HPDE6-E6E7 (cell line): ENCODE results near the gene VPS37B.
"Not testable (repeated sequence)": the region's sequence is repeated elsewhere in the genome, so short reads cannot be mapped to it uniquely, and the experiment has no call there.

ENCODE experiments used
- DNase-seq: peaks from one replicate; pipeline ENCODE4 v3.0.0; 2011; ENCODE audit warnings: missing footprints; ENCODE audit errors: extremely low spot score

The VPS37B gene, protein sequence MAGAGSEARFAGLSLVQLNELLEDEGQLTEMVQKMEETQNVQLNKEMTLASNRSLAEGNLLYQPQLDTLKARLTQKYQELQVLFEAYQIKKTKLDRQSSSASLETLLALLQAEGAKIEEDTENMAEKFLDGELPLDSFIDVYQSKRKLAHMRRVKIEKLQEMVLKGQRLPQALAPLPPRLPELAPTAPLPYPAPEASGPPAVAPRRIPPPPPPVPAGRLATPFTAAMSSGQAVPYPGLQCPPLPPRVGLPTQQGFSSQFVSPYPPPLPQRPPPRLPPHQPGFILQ

DNA sequence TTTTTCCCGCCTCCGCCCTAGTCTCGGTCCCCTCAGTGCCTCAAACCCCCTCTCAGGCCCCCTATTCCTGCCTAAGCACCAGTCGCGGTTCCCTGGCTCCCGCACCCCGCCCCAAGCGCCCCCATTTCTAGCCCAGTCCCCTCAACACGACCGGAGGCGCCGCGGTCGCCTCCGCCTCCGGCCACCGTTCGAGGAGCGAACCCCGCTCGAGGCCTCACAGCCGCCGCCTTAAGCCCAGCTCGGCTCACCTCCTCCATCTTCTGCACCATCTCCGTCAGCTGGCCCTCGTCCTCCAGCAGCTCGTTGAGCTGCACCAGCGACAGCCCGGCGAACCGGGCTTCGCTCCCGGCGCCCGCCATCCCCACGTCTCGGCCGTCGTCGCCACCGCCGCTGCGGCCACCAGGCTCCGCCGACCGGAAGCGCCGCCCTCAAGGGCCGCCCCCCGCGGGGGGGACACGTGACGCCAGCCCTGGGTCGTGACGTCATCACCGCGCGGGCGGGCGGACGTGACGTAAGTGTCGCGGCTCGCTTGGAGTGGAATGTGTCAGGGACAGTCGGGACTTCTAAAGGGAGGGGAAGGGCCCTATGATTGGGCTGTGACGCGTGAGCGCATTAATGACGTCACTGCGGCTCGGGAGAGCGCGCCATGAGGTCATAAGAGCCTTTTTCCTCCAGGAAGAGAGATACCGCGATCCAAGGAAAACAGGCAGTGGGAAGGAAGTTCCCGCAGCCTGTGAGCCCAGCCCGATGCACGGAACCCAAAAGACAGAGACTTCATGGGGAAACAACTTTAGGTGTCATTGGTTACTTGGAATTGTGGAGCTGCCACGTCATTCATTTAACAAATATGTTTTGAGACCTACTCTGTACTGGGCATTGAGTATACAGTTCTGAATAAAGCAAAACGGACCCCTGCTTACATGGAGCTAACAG lies at the start of gene VPS37B:
VPS37B (minus strand) TSS at position 421 of the 933 bp plus-strand sequence; CDS start at position 359, 62 bp downstream.
- DNase-seq = no peak

DNA sequence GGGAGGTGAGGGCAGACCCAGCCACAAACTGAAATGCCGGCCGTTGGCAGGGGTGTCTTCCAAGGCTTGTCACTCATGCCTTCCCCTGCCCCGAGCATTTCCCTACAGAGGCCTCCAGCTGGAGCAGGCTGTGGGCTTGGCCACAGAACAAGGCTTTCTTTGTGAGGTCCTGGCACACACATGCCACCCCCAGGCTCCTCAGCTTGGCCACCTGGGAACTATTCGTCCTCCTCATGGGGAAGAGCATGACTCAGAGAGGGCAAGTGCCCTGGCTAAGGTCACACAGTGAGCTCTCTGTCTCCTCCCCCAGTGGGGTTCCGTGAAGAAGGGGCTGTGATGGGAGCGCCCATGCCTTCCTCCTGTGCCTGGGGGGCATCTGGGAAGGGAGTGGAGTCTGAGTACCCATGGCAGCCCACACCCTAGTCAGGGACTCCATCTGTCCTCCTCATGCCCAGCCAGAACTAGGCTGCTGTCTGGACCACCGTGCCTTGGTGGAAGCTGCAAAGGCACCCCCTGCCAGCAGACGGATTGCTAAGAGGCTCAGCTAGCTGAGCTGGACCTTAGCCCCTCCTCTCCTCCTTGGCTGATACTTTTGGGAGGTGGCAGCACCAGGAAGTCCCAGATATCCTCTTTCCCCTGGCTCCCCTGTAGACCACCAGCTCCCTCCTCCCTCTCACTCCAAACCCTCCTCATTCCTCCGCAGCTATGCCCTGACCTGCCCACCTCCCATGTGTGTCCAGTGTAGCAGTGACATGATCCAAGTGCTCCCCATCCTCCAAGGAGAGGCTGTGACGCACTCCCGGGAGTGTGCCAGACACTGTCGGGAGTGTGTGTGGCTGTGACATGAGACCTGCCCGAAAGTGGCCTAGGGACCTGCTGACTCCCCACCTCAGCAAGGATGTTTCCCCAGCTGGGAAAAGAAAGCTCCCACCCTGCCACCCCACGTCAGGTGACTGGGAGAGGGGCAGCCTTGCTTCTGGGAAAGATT lies 49.0 kb upstream of the VPS37B start:
- DNase-seq = no peak

DNA sequence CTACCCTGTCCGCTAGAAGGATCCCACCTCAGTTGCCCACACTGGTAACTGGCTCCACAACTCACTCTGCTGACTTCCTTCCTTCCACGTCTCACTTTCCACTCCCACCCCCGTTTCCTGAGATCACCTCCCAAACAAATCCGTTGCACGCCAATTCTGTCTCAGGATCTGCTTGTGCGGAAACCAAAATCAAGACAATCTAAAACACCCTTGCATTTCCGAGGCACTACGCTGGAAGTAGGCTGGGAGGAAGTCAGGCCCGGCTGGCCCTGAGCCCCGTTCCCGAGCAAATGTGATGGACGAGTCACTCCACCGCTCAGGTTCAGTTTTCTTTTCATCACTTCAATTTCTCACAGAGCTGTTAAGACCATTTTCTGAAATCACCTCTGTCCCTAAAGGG lies 47.3 kb upstream of the VPS37B start:
- no peak for DNase-seq

DNA sequence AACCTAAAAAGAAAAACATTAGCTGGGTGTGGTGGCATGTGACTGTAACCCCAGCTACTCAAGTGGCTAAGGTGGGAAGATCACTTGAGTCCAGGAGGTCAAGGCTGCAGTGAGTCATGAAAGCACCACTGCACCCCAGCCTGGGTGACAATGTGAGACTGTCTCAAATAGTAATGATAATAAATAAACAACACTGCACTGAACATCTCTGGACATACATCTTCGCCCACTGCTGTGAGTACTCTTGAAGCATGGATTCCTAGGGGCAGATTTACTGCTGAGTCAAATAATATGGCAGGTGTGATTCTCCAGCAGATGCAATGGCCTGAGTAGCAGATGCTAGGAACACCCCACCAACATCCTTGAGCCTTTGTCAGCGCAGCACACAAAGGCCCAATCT lies 46.7 kb upstream of the VPS37B start:
- no peak for DNase-seq

DNA sequence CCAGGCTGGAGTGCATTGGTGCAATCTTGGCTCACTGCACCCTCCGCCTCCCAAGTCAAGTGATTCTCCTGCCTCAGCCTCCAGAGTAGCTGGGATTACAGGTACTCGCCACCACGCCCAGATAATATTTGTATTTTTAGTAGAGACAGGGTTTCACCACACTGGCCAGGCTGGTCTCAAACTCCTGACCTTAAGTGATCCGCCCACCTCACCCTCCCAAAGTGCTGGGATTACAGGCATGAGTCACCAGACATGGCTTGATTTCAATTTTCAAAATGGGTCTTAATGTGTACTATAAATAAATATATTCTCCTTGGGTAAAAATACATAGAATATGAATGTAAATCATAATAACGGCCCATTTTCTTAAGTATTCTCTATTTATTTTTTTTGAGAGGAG lies 45.4 kb upstream of the VPS37B start:
- not testable (repeated sequence) for DNase-seq

DNA sequence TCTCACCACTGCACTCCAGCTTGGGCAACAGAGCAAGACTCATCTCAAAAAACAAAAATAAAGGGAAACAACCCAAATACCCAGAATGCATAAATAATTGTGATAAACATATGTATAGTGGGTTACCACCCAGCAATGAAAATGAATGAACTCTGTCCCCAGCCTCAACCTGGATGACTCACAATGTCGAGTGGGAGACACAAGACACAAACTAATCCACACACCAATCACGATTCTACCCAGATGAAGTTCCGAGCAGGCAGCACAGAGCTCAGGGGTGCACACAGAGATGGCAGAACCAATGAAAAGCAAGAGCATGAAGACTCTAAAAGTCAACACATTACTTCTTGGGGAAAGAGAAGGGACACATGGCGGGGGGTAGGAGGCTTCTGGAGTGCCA lies 43.2 kb upstream of the VPS37B start:
- DNase-seq = no peak

DNA sequence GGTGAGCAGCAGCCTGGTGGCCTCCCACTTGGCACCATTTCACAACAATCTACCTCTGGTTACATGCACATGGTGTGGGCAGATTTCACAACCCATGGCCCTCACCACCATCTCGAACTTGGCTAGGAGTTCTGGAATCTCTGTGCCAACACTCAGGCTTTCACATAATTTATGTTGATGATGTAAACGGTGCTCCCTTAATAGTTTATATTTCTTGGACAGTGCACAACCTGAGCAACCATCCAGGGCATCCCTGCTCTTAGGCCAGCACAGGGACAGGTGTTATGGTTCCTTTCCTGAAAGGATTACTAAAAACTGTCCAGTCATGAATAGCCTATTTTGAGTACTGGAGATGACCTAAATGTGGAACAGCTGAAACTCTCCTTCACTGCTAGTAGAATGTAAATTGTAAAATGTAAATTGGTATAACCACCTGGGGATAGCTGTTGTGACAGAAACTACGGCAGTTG lies 41.7 kb upstream of the VPS37B start:
- no peak for DNase-seq

DNA sequence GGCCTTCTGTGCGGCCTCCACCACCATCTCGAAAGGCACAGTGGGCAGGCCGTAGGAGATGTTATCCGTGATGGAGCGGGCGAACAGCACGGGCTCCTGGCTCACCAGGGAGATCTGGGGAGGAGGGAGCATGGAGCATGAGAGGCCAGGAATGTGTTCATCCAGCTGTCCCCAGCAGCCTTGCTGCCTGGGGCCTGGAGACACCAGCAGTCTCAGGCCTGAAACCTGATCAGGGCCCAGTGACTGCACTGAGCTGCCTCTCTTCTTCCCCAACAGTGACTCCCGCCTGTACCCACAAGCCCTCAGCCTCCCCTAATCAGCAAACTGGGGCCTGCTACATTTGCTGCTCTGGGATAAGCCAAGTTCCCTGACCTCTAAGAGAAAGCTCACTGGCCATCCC lies 39.4 kb upstream of the VPS37B start:
- DNase-seq = no peak

DNA sequence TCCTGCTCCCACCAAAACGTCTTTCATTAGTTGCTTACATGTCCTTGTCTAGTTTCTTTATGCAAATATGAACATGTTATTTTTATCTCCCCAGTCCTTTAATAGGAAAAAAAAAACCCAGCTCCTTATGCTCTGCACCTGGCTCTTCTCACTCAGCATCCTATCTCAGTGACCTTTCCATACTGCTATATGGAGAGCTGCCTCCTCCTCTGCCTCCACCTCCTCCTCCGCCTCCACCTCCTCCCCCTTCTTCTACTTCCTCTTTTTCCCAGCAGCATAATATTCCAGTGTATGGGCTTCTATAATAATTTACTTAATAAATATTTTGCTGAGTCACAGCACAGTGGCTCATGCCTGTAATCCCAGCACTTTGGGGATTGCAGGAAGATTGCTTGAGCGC lies 38.8 kb upstream of the VPS37B start:
- no peak for DNase-seq

DNA sequence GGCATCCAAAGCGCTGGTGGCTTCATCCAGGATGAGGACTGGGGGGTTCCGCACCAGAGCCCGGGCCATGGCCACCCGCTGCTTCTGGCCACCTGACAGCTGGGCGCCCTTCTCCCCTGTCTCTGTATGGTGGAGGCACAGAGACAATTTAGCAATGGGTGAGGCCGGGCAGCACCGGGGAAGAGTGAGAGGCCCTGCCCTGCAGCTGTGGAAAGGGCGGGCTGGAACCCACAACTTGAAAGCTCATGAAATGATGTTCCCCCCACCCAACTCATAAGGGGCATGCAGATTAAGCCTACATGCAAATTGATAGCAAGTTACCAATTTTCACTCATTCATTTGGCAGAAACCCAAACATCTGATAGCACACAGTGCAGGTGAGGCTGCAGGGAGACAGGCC lies 36.3 kb upstream of the VPS37B start:
- no peak for DNase-seq

DNA sequence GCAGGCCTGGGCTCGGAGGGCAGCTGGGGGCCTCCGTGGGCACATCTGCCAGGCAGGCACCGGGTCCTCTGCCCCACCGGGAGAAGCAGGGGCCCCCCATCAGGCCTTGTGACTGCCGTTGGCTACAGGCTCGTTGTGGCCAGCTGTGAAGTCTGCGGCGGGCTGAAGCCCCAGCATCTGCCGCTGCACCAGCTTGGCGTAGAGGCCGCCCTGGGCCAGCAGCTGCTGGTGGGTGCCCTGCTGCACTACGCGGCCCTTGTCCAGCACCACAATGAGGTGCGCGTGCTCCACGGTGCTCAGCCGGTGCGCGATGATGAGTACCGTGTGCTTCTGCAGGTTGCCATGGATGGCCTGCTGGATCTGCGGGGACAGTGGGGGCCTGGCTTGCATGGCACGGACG lies 33.9 kb upstream of the VPS37B start:
- DNase-seq = no peak

DNA sequence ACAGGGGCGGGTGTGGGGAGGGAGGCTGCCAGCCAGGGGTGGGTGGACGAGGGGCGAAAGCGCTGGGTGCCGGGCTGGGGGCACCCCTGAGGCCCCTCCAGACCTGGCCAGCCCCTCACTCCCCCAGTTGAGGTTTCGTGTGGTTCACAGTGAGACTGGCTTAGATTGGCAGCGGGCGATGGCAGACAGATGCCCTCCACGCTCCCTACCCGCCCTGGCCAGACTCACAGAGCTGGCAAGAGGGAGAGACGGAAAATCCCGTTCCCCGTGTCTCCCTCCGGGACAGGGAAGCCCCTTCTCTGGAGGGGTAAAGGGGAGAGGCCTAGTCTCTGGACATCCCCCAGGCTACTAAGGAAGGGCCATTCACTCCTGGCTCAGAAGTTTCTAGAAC lies 33.2 kb upstream of the VPS37B start:
- no peak for DNase-seq

DNA sequence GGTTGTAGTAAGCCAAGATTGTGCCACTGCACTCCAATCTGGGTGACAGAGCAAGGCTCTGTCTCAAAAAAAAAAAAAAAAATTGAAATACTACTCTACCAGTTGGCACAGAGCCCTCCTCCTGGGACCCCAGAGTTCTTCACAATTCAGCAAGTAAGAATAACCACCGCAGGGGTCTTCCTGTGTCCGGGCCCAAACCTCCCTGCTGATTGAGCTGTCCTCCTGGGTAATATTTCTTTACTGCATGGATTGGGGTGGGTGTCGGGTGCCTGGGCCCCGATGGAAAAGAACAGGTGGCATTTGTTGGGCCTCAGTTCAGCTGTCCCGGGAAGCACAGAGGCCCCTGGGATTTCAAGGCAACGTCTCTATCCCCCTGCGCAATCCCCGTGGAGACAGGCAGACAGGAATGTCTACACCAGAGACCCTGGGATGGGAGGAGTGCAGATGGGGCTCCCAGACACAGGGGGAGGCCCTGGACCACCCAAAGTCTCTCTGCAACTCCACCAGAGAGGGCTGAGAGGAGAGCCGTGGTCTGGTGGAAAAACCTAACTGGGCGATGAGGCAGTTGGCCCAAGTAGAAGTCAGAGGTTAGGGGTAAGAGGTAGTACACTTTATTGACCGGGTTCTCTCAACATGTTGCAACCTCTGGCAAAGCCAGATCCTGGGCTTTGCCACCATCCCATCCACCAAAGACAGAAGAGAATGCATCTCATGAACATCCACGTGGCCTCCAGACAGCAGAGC lies 32.7 kb upstream of the VPS37B start:
- DNase-seq = no peak

DNA sequence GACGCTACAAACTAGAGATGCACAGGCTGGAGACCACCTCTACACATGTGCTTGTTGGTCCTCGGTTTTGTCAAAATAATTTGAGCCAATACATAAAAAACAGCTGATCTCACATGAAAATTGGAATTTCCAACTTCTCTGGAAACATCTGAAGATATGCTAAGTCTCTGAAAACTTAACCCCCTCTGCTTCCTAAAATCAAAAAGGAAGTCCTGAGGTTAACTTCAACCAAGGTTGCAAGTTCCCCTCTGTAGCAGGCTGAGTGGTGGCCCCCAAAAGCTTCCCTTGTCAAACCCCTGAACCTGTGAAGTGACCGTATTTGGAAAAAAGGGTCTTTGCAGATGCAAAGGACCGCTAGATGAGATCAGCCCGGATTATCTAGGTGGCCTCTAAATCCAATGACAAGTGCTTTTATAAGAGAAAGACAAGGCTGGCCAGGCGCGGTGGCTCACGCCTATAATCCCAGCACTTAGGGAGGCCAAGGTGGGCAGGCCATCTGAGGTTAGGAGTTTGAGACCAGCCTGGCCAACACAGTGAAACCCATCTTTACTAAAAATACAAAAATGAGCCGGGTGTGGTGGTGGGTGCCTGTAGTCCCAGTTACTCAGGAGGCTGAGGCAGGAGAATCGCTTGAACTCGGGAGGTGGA lies 32.0 kb upstream of the VPS37B start:
- no peak for DNase-seq

DNA sequence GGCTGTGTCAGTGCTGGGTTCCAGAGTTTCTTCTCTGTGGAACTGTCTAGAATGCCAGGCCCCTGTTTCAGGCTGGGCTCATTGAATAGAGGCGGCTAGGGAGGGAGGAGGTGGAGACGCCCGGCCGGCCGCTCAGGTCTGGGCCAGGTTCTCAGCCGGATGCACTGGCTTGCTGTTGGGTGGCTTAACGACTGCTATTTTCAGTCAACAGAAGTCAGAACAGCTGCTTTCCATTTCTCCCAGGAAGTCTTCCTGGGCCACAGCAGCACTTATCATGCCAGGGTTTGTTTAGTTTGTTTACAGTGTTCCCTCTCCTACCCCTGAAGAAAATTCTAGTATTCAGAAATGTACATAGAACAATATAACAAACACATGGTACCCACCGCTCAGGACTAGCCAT lies 26.0 kb upstream of the VPS37B start:
- DNase-seq = no peak

DNA sequence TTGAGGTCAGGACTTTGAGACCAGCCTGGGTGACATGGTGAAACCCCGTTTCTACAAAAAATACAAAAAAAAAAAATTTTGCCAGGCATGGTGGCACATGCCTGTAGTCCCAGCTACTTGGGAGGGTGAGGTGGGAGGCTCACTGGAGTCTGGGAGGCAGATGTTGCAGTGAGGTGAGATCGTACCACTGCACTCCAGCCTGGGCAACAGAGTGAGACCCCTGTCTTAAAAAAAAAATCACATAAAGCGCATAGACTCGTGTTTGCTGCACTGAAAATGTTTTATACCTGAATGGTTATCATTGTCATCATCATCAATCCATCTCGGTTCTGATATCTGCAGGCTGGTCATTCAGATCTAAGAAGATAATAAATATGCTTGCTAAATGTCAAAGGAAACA lies 24.8 kb upstream of the VPS37B start:
- DNase-seq = no peak

DNA sequence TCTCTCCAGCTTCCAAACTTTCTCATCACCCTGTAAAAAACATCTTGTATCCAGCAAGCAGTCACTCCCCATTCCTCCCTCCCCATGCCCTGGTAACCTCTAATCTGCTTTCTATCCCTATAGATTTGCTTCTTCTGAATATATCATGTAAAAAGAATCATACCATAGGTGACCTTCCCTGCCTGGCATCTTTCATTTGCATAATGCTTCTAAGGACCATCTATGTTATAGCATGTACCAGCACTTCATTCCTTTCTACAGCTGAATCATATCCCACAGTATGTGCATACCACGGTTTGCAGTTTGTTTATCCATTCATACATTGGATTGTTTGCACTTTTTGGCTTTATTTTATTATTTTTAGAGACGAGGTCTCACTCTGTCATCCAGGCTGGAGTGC lies 22.9 kb upstream of the VPS37B start:
- DNase-seq = no peak

DNA sequence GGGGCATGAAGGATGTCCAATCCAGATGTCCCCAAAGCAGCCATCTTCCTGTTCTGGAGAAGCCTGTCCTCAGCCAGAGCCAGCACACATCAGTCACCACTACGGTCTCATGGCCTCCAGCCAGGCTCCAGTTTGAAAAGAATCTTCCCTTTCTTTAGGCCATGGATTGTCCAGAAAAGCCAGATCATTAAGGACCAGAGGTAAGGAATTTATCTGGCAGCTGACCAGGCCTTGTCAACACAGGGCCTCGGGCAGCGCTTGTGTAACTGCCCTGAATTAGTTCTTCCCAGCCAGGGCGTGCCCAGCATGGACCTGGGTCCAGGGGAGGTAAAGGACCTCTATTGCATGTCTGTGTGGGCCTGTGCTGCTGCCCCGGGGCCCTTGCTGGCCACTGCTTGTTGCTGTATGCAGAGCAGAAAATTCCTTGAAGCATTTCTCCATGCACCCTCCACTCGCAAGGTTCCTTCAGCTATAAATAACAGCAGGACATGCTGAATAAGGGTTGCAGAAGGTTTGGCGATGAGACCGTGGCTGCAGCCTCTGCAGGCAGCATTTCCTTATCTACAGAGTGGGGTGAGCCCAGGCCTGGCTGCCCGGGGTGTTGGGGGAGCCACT lies 21.7 kb upstream of the VPS37B start:
- no peak for DNase-seq

DNA sequence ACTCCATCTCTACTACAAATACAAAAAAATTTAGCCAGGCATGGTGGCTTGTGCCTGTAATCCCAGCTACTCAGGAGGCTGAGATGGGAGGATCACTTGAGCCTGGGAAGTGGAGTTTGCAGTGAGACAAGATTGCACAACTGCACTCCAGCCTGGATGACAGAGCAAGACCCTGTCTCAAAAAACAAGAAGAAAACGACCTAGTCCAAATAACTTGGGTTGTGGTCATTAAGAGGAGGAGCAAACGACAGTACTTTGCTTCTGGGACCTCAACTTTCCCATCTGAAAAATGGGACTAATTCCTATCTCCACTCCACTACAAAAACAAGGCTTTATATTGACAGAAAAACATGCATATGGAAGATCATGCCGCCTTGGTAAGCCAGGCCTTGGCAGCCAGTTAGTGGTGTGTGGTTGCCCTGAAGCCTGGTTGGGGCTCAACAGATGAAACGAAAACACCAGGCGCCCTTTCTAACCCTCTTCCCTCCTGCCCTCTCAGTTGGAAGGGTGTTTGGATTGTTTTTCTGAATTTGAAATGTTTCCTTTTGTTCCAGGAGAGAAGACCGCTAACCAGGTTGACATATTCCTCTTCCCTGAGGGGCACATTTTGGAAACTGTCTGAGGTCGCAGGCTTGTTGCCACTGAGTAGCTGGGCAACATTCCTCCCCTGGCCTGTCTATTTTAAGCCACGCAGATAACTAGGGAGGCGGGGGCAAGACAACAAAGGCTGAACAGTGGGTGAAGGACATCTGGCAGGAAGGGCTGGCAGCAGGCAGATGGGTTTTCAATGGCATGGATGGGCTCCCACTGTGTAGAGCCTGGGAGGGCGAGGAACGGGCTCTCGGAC lies 13.7 kb upstream of the VPS37B start:
- DNase-seq = no peak
